HG03095 (cell line): ENCODE data around the gene TYMP.
"Not testable (repeated sequence)": the region's sequence is repeated elsewhere in the genome, so short reads cannot be mapped to it uniquely, and the experiment has no call there.

Experiments used
- ATAC-seq: cut with Tn5 transposase; IDR thresholded peaks from one replicate; pipeline ENCODE4 v1.9.1; 2021; ENCODE audit warnings: moderate library complexity; ENCODE audit not compliant: unreplicated experiment

Gene TYMP

DNA sequence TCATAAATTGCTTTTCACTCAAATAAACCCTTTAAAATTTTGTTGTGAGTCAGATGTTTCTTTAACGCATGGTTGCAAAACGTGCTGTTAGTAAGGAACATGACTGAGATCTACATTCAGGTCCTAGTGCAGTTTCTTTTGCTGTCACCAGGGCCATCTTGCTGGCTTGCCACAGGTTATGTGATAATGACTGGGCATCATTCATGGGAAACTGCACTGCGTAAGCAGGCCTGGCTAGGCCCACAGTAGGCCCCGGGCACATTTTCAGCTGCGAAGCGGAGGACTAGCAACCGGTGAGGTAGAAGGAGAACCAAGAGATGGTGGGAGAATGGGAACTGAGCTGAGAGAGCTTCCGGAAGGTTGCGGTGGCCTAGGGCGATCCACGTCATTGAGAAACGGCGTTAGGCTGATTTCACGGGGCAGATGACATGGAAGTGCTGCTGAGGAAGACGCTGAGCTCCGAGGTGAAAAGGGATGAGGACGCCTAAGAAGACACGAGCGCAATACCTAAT is 12.7 kb upstream of the TYMP start:
- ATAC-seq: no peak

DNA sequence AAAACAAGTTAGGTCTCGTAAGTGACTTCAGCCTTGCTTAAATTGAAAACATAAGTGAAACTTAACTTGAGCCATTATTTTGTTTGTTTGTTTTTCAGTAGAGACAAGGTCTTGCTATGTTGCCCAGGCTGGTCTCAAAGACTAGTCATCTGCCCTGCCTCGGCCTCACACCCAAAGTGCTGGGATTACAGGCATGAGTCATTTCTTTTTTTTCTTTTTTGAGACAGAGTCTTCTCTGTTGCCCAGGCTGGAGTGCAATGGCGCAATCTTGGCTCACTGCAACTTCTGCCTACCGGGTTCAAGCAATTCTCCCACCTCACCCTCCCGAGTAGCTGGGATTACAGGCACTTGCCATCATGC is 11.8 kb upstream of the TYMP start:
- not testable (repeated sequence) for ATAC-seq

DNA sequence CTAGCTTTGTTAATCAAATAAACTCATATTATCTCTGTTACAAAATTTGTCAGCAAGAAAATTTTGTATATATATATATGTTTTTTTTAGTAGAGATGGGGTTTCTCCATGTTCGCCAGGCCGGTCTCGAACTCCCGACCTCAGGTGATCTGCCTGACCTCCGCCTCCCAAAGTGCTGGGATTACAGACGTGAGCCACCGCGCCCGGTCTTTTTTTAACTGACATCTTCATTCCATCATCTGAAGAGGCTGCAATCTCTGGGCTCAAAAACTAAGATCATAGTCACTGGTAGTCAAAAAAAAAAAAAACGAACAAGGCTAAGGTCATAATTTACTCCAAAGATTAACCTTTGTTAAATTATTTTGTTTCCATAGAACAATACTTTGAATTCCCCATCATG is 10.6 kb upstream of the TYMP start:
- ATAC-seq: no peak

DNA sequence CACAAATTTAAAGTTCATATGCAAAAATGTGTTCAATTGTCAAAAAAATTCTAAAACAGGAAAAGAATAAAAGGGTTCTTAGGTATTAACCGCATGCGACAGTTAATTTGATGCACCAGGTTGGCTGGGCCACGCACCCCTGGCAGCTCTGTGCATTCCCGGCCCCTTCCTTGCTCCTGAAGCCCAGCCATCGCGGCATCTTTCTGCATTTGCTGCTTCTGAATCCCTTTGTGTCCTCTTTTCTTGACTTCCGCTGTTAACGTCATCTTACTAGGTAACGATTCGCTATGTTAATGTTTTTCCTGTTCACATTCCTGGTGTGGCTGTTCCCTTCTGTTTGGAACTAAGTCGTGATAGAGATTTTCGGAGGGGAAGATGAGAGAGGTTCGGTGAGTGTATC is 8.0 kb upstream of the TYMP start:
- ATAC-seq: no peak

DNA sequence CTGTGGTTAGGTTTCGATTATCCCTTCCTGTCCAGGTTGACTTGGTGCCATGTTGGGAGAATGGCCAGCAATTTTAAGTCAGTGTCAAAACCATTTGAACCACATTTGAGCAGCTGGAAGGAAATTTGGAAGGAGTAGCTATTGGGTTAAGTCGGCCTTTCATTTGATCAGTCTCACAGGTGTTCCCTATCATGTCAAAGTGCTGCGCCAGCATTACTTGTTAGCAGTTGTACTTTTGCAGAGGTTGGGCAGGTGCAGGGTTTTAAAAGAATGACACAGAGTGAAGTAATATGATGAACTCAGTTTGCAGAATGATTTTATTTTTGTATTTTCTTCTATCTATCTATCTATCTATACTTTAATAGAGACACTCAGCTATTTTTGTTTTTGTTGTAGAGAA is 6.4 kb upstream of the TYMP start:
- ATAC-seq: no peak

GRCh38 chr22:50535113-50535512 is 5.3 kb upstream of the TYMP start:
- no peak for ATAC-seq

- not testable (repeated sequence) for ATAC-seq
Measured at GRCh38 chr22:50533856-50534711, 4.3 kb upstream of the TYMP start.

GRCh38 chr22:50532824-50533796 is 3.3 kb upstream of the TYMP start:
- no peak for ATAC-seq

GRCh38 chr22:50531962-50532674 is 2.3 kb upstream of the TYMP start:
- no peak for ATAC-seq

DNA sequence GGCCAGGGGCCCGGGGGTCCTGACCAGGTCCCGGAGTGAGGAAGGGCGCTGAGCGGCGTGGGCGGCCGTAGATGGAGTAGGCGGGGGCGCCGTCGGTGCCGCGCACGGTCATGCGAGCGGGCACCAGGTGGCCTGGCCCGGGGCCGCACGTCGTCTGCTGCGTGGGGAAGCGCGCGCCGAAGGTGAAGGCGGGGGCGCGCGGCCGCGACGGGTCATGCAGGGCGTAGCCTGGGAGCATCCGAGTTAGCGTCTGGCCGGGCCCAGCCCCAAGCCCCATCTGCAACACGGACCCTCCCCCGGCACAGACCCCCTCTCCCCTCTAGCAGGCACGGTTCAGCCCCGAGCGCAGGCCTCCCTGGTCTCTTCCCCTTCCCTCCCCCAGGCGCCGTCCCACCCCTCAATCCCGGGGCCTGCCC is 1.7 kb upstream of the TYMP start:
- ATAC-seq: no peak

DNA sequence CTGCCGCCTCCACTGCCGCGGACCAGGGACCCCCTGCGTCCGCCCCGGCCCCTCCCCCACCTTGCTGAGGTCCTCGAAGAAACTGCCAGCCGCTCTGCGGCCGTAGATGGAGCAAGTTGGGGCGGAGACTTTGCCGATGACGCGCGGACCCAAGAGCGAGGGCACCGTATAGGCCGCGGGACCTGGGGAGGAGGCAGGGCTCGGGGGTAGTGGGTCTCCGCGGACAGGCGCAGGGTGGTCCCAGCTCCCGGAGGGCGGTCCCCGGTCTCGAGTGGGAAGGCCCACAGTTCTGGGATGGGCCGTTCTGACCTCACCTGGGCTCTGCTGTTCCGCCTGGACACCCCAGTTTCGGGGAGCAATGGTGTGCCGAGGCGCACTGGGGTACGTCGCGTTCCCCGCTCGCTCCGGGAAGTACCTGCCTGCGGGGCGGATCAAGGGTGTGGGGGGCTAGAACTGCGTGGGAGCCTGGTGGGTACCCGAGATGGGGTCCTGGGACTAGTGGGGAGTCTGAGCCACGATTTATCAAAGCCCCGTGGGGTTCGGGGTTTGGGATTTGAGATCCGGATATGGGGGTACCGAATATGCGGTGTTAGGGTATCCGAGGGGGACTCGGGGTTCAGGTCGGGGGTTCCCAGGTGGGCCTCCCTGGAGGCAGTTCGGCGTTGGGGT is 1.2 kb upstream of the TYMP start:
- no peak for ATAC-seq

- ATAC-seq: no peak
Measured at GRCh38 chr22:50530580-50530876, 716 bp upstream of the TYMP start.

GRCh38 chr22:50529416-50529896 is 356 bp downstream of the TYMP start:
- no peak for ATAC-seq

DNA sequence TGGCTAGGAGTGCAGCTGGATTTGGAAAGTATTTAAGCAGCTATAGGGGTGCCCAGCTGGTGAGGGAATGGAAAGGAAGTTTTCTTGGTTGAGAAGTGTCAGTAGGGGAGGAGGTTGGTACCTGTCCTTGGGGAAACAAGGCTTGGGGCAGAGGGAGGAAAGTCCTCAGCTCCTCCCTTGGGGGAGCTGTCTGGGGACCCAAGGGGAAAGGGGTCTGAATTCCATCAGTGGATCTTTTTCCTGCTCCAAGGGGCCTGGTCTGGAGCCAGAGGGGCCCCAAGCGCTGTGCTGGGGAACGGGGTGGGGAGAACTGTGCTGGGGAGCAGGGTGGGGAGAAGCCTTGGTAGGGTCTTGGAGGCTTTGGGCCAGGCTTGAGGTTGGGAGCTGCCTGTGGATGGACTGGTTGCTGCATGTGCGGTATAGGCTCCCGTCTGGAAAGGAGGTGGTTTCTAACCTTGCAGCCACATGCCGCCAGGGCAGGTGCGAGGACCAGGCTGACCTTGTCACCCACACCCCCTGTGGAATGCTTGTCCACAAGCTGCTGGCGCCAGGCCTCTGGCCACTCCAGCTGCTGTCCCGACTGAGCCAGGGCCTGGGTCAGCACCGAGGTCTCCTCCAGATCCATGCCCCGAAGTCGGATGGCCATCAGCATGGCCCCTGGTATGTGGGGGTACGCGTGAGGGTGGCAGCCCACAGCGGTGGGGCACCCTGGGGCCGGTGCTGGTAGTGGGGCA is 963 bp downstream of the TYMP start:
- ATAC-seq: no peak

DNA sequence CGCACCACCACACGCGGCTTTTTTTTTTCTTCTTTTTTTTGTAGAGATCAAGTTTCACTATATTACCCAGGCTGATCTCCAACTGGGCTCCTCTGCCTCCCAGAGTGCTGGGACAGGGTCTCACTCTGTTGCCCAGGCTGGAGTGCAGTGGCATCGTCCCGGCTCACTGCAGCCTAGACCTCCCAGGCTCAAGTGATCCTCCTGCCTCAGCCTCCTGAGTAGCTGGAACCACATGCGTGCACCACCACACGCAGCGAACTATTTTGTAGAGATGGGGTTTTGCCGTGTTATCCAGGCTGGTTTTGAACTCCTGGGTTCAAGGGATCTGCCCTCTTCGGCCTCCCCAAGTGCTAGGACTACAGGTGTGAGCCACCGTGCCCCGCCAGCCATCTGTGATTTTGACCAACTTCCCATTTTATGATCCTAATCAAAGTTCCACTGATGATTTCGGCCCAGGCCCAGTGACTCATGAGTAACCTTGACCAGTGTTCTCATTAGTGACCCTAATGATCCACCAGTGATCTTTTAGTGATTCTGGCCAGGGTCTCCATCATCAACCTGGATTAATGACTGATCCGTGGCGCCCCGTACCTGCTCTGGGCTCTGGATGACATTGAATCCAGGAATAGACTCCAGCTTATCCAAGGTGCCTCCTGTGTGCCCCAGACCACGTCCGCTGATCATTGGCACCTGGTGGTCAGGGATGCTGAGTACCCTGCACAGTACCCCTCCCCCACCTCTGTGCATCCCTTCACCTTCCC is 1.7 kb downstream of the TYMP start:
- no peak for ATAC-seq

DNA sequence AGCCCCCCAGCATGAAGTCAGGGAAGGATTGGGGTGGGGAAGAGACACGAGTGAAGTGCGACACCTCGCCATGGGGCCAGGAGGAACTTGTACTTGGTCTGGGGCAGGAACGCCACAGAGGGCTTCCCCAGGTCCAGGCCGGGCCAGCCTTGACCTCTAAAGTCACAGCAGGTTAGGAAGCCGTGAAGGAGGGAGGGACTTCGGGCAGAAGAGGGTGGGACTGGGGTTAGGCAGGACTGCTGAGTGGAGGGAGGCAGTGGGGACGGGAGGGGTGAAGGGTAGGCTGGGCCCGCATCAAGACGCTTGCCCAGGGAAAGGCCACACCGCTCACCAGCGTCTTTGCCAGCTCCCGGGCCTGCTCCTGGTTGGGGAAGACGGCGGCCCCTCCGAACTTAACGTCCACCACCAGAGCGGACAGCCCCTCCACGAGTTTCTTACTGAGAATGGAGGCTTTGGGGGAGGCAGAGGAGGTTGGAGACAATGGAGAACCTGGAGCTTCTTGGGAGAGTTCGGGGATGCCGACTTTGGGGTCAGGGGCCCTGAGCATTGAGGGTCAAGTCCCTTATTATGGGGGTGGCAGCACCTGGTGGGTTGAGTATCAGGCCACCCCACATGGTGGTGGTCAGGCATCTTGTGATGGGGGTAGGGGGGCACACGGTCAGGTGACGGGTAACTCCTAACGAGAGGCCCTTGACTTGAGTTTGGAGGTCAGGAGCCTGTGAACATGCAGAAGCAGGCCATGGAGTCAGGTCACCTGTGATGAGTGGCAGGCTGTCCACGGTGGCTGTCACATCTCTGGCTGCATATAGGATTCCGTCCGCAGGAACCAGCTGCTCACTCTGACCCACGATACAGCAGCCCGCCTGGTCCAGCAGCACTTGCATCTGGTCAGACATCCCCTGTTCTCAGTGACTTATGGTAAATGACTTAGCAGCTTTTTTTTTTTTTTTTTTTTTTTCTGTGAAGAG is 2.7 kb downstream of the TYMP start:
- ATAC-seq: no peak

GRCh38 chr22:50526108-50526833 is 3.5 kb downstream of the TYMP start:
- ATAC-seq: peak; percentile 30

DNA sequence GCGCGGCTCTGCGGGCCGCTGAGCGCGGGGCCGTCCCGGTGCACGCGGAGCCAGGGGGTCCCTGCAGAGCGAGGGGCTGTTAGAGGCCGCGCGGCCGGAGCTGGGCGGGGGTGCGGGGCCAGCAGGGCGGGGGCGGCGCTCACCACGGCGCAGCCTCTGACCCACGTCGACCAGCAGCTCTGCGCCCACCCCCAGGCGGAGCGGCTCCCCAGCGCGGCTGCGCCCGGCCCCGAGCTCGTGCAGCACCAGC is 4.0 kb downstream of the TYMP start:
- ATAC-seq: no peak
